GM12873 (cell line): Measurements from ENCODE around the gene MYL9.
A peak's percentile ranks its signal among the peaks of the same experiment; 100 is the strongest.

Experiments
- CTCF ChIP-seq: IDR thresholded peaks from 2 replicates; pipeline ENCODE4 v1.5.1; 2012; ENCODE audit warnings: low read depth, mild to moderate bottlenecking, moderate library complexity, low read length, control low read depth; ENCODE audit not compliant: insufficient read depth; ENCODE audit errors: missing control alignments

Gene MYL9

DNA sequence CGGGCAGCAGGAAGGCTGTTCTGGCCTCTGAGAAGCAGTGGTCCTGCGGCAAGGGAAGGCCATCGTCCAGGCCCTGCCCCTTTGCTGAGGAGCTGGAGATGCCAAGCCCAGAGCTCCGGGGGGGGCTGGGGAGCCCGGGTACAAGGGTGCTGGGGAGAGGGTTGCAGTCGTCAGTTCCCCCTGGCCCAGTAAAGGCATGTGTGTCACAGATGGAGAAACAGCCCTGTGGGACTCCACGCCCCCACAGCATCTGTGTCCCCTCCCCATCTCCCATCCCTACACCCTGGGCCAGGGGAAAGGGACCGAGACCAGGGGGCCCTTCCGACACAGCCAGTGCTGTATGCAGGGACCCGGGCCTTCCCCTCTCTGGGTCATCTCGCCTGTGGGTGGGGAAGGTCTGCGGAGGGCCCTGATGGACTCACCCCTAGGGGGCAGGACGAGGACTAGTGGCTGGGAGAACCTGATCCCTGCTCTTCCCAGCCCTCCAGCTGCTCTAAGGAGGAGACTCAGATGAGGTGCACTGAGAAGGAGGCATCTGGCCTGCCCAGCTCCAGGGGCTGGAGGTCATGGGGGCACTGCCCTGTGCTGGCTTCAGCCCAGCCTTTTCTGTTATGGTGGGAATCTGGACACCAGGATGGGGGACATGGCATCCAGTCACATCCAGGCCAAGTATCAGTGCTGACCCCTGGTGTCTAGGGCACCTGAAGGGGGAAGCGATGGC is 609 bp downstream of the MYL9 start:
- TF ChIP-seq CTCF = peak; percentile 42

DNA sequence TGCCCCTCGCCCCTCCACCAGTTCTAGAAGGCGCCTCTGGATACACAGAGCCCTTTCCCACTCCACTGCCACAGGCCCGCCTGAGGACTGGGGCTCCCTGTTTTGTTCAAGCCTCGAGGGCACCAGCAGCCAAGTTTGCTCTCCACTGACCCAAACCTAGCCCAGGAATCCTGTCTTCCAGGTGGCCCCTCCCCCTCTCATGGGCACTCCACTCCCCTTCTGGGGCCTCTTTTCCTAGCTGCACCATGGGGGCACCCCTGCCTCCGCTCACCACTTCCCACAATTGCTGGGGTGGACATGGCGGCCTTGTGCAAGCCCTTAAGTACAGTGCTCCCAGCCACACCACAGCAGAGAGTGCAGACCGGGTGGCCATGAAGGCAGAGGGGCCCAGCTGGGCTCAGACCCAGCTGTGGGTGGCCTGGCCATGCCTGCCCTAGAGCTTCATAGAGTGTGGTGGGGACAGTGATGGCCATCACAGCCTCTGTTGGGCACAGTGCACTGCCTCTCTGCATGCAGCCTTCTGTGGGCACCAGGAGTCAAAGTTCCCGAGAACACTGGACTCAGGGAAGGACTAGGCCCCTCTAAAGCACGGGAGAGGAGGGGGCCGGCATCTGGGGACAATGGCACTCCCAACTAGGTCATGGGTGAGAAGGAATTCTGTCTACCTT is 1.3 kb downstream of the MYL9 start:
- no peak for TF ChIP-seq CTCF

DNA sequence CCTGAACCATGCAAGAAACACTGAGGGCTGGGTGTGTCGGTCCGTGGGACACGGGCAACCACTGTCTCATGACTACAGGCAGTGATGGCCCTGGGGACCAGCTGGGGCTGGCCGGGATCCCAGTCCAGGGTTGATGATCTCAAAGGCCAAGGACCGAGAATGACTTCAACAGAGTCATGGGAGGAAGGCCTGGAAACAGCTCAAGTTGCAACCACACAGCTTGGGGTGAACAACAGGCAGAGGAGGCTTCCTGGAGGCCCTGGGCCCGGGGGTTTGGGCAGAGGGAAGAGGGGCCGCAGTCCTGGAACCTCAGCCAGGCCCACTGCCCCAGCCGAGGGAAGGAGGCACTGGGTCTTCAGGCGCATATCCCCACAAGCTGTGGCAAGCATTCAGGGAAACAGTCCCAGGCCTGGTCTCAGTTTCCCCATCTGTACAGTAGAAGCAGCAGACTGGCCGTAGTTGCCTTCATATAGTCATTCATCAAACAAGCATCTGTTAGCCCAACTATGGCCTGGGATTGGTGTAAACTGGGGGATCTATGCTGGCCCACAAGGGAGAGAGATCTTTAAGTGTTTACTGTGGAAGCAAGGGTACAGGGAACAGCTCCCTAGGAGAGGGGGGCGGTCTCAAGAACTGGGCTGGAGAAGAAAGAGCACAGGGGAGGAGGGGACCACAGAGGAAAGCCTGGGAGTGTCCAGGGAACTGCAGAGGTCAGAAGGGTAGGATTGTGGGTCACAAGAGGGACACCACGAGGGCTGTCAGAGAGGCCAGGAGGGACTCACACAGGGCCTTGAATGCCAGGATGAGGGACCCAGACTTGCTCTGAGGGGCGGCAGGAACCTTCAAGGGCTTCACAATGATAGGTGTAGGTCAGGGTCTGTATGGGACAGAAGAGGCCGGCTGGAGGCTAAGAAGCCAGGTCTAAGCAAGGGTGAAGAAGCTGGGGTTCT is 2.1 kb downstream of the MYL9 start:
- TF ChIP-seq CTCF = no peak

- no peak for TF ChIP-seq CTCF
Measured at GRCh38 chr20:36544134-36545018, 3.1 kb downstream of the MYL9 start.

DNA sequence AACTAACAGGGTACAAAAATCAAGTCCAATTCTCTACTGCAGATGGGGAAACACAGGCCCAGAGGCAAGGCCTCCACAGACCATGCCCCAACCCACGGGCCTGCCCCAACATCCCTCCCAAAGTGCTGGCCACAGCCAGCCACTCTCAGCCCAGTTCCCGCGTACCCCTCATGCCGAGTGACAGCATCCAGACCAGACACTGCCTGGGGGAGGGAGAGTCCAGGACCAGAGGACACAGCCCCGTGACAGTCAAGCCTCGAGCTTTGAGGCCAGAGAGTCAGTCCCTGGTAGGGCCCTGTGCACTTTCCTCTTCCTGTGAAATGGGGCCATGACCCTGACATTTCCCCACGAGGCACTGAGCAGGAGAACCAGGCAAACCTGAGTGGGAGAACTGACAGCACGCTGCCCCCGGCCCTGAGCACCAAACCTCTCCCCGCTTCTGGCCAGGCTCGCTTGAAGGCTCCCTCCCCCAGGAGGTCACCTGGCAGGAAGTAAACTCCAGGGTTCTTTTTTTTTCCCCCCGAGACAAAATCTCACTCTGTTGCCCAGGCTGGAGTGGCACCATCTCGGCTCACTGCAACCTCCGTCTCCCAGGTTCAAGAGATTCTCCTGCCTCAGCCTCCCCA is 4.9 kb downstream of the MYL9 start:
- no peak for TF ChIP-seq CTCF

DNA sequence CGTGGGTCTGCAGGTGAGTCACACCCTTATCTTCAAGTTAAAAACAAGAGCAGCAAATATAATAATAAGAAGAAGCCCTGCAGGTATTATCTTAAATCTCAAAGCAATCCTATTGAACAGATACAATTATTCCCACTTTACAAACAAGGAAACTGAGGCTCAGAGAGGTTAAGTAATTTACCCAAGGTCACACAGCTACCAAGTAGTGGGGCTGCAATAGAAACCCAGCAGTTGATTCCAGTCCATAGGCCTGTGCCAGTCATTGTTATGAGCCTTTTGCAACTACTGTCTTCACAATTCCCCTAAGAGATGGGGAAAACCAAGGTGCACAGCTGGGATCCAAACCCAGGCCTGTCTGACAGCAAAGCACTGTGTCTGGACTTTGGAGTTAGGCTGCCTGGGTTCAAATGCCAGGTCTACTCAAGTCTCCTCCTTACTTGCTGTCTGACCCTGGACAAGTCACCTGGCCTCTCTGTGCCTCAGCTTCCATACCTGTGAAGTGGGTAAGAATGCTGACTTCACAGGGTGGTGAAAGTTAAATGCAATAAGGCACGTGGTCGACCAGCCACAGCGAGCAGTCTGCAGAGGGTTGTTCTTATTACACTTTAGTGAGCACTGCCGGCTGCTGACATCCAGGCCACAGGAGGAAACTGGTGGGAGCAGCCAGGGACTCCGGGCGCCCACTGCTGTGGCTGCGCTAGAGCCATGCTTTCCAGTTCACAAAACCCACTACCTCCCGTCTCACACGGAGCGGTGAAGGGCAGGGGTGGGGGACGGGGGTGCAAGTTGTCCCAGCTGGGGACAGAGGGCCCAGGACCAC is 6.1 kb downstream of the MYL9 start:
- no peak for TF ChIP-seq CTCF
